Gastroesophageal sphincter (tissue), 3 donors: Measurements from ENCODE around the gene ANKDD1B.
"Not testable (repeated sequence)": the region's sequence is repeated elsewhere in the genome, so short reads cannot be mapped to it uniquely, and the experiment has no call there.

ENCODE experiments used
- CTCF ChIP-seq, 4 experiments: fragments of 200-600 bp in 2 of 4; fragments of 450-650 bp in 2 of 4; sonication (generic) in 1 of 4; IDR thresholded peaks; one replicate each; pipeline ENCODE4 v1.5.1; 2017 to 2019; ENCODE audit warnings: antibody characterized with exemption in 4 of 4, mild to moderate bottlenecking in 2 of 4, moderate library complexity in 2 of 4
- POLR2A ChIP-seq, 2 donors: fragments of 450-650 bp; IDR thresholded peaks; one replicate each; pipeline ENCODE4 v1.6.1; 2017; ENCODE audit warnings: antibody characterized with exemption in 2 of 2, mild to moderate bottlenecking in 2 of 2, moderate library complexity in 1 of 2

DNA sequence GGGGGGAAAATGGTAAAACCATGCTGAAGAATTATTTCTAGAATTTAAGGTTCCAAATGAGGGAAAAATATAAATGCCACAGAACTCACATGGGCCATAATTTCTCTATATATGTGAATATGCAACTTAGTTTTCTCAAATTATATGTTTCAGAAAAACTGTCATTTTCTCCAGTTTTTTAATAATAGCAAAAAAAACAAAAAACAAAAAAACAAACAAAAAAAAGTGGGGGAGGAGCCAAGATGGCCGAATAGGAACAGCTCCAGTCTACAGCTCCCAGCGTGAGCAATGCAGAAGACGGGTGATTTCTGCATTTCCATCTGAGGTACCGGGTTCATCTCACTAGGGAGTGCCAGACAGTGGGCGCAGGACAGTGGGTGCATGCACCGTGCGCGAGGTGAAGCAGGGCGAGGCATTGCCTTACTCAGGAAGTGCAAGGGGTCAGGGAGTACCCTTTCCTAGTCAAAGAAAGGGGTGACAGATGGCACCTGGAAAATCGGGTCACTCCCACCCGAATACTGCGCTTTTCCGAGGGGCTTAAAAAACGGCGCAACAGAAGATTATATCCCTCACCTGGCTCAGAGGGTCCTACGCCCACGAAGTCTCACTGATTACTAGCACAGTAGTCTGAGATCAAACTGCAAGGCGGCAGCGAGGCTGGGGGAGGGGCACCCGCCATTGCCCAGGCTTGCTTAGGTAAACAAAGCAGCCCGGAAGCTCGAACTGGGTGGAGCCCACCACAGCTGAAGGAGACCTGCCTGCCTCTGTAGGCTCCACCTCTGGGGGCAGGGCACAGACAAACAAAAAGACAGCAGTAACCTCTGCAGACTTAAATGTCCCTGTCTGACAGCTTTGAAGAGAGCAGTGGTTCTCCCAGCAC is 84.5 kb downstream of the ANKDD1B start:
- not testable (repeated sequence) for TF ChIP-seq CTCF, POLR2A (IDR thresholded peaks at IDR 0.05)
